Measurements from ENCODE around the gene TMEM169. TPM values are rescaled to one million over a fixed set of nuclear protein-coding genes. Genes with fewer than 3 reads are reported as not detected.
A peak's percentile ranks its signal among the peaks of the same experiment; 100 is the strongest.

TMEM169 gene, protein sequence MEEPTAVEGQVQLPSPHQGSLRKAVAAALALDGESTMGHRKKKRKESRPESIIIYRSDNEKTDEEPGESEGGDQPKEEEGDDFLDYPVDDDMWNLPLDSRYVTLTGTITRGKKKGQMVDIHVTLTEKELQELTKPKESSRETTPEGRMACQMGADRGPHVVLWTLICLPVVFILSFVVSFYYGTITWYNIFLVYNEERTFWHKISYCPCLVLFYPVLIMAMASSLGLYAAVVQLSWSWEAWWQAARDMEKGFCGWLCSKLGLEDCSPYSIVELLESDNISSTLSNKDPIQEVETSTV
- 1.5 TPM for polyA plus RNA-seq (2012; ENCODE audit: insufficient read depth, insufficient read length)

DNA sequence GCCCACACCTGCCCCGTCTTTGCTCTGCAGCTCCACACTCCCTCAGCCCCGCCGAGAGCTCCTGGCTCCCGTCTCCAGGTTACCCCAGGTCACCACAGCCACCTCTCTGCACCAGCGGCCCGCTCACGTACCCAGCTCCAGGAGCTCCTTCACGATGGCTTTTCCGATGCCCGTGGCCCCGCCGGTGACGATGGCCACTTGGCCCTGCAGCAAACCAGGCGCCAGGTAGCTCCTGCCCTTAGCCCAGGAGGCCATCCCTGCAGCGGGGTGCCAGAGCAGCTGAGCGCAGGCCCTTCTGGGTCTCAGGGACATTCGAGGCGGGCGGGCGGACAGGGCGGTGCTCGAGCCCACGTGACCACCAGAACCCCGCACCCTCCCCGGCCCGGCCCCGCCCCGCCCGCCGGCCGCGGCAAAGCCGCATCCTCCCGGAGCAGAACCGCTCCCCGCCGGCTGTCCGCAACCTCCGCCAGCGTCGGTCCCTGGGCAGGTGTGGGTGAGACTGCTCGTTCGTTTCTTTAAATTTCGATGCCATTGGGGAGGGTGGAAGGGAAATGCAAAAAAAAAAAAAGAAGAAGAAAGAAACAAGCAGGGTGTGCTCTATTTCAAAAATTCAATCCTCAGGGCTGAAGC is at the start of gene TMEM169, which contains the start of gene PECR:
Gene TMEM169 (plus strand): TSS at position 433 of the 630 bp plus-strand sequence. CDS start 14,045 bp downstream, outside the sequence.
Gene PECR (minus strand): TSS at position 323 of the 630 bp plus-strand sequence. CDS start 68 bp downstream, at position 255.
- peak; percentile 26 for DNase-seq (ENCODE audit: low read depth, low spot score)
- H3K4me3 ChIP-seq (ENCODE audit: low read length): peak within 1 kb of the TSS; percentile 63

DNA sequence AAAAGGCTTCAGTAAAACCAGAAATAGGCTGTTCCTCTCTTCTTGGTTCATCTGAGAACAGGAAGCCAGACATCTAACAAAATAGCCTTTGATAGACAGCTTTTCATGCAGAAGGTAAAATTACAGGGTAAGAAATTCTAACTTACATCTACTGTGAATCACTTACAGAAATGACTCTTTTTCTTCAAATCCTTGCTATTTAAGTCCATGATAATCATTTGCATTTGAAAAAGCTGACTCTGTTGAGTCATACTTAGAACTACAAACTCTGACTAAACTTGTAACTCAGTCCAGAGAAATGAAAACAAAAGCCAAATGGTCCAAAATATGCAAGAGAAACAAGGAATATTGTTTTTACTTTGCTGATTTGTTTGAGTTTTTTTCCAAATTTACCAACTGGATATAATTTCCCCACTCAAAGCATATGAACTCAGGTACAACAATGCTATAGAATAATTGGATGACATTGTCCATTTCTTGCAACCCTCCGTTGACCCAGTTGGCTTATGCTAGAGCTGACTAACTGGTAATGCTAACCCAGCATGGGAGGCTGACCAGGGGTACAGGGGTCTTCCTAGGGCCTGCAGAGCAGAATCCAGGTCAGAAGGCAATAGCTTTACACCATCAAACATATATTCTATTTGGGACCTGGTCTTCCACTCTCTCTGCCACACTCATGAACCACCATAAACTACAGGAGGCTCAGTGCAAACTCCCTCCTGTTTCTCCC is 49.6 kb upstream of the TMEM169 start:
- no peak overlapping the region for H3K4me3 ChIP-seq (ENCODE audit: low read length)
- DNase-seq (ENCODE audit: low read depth, low spot score): no peak

DNA sequence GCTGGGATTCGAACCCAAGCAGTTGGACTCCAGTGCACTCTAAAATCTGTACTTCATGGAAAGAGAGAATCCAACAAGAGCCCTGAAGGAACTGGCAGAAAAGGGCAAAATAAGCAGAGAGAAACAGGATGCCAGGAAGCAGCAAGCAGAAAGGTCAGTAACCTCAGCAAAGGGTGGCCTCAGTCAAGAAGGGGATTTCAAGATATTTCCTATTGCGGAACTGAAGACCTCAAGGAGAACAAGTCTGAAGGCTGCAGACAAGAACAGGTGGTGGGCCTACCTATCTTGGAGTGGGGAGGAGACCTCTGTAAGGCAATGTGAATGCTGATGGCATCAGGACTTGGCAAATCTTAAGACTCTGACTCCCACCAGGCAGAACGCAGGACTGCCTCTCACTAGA is 48.3 kb upstream of the TMEM169 start:
- H3K4me3 ChIP-seq (ENCODE audit: low read length): no peak overlapping the region
- DNase-seq (ENCODE audit: low read depth, low spot score): no peak

DNA sequence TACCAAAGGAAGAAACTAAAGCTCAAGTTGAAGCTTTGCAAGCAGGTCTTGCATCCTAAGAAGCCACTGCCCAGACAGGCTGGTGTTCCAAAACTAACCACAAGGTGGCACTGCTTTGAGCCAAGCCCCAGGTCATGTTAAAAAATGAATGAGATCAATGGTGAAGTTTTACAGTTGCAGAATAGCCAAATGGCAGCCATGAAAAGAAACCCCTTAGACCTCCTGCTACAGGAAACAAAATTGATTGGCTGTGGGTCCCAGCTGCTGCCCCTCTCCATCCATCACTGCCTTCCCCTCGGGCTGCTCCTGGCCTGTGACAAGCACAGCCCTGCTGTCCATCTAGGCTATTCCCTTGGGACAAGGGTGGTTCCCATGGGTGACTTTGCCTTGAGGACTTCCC is 47.7 kb upstream of the TMEM169 start:
- peak; percentile 79 for DNase-seq (ENCODE audit: low read depth, low spot score)
- H3K4me3 ChIP-seq (ENCODE audit: low read length): no peak overlapping the region

DNA sequence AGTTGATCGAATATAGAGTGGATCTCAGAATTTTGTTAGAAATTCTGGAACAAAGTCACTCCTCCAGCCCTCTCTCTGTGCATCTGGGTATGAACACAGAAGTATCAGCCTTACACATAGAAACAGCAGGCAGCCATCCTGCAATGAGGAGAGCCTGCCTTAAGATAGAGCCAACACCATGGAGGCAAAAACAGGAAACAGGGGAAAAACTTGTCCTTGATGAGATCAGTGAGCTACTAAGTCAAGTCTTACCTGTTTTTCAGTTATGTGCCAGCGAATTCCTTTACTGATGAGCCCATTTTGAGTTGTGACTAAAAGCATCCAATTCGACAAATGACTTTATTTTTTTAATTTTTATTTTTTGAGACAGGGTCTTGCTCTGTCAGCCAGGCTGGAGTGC is 41.8 kb upstream of the TMEM169 start:
- no peak overlapping the region for H3K4me3 ChIP-seq (ENCODE audit: low read length)

DNA sequence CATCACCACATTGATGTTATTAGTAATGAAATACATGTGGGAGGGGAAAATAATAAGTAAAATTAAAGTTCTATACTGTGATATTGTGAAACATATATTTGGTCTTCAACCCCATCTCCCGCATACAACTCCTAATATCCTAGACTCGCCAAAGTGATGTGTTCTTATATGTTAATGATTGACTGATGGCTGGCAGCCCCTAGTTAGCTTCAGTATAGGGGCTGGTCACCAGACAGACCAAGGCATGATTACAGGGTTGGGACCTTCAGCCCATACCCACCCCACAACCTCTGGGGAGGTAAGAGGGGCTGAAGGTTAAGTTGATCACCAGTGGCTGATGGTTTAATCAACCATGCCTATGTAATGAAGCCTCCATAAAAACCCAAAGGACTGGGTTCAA is 40.3 kb upstream of the TMEM169 start:
- H3K4me3 ChIP-seq (ENCODE audit: low read length): no peak overlapping the region
- no peak for DNase-seq (ENCODE audit: low read depth, low spot score)

More for the DNA sequence above, 41.8 kb upstream of the TMEM169 start:
- no peak for DNase-seq (ENCODE audit: low read depth, low spot score)

DNA sequence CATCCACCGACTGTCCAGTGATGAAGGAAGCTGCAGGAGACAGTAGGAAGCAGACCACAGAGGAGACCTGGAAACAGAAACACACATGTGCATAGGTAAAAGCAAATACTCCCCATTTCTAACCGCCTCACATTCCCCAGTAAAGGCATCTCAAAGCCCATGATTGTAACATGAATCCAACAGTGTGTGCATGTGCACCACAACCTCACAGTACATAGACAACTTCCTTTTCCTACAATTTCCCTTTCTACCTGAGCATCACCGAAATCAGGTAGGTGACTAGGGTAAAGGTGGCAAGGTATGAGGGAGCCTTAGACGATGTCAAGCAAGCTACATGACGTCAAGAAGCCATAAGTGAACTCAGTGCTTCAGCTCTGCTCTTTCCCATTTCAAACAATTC is 37.8 kb upstream of the TMEM169 start:
- DNase-seq (ENCODE audit: low read depth, low spot score): no peak
- H3K4me3 ChIP-seq (ENCODE audit: low read length): no peak overlapping the region

DNA sequence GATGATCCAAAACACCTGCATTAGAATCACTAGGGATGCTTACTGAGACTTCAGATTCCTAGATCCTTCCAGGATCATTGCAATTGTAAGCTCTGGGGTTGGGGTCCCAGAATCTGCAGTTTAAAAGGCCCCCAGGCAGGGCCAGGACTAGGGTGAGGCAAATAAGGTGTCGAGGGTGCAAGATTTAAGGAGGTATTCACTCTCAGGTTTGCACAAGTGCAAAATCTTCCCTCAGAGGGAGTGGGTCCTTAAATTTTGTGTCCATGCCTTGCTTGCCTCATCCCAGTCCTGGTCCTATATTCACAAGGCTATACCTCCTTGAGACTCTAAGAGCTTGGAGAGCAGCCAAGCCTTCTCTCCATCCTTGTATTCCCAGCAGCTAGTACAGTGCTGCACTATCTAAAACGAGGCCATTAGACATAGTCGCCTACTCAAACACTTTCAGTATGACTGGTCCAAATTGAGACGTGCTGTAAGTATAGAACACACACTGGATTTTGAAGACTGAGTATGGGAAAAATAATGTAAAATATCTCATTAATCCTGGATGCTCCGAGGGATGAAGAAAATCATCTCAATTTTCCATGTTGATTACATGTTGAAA is 36.7 kb upstream of the TMEM169 start:
- no peak for DNase-seq (ENCODE audit: low read depth, low spot score)
- H3K4me3 ChIP-seq (ENCODE audit: low read length): no peak overlapping the region

DNA sequence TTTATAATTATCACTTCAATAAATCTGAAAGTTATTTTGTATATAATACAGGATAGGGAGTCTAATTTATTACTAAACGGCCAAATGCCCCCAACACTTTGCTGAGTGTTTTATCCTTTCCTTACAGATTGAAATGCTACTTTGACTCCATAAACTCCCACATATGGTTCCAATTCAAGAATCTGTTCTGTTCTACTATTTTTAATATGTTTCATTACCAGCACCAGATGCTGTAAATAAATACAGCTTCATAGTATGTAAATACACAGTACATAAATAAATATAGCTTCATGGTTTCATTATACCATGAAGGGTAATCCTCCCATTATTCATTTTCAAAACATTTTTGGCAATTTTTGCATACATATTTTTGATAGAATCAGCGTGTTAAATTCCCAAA is 34.3 kb upstream of the TMEM169 start:
- no peak overlapping the region for H3K4me3 ChIP-seq (ENCODE audit: low read length)
- no peak for DNase-seq (ENCODE audit: low read depth, low spot score)

DNA sequence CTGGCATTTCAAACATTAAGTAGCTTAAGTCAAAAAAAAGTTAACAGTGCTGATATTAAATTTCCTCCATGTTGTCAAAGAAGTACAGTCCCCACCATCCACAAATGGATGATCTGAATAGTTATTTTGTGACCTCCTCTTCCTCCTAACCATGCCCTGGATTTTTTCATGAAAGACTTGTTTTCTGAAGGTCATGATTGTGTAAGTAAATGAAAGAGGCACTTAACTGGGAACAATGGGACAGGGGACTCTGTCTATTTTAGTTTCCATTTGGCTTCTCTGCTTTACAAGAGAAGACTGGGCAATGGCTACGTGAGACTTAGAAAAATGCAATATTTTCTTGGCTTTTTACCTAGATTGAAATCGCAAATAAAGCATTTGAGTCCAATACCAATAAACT is 32.3 kb upstream of the TMEM169 start:
- no peak for DNase-seq (ENCODE audit: low read depth, low spot score)
- H3K4me3 ChIP-seq (ENCODE audit: low read length): no peak overlapping the region

DNA sequence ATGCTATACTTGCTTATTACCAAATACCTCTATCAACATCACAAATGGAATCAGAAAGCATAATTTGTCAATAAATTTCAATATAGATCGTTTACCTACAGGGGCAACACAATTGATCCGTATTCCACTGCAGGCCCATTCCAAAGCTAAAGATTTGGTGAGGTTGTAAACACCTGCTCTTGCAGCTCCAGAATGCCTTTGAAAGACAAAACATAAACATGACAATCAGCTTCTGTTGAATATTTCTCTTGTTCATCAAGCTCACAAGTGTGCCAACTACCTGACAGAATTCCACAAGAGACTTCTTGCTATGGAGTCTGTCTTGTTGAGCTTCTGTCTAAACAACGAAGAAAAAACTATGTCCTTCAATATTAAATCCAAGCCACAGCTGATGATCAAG is 30.4 kb upstream of the TMEM169 start:
- H3K4me3 ChIP-seq (ENCODE audit: low read length): no peak overlapping the region
- DNase-seq (ENCODE audit: low read depth, low spot score): no peak

DNA sequence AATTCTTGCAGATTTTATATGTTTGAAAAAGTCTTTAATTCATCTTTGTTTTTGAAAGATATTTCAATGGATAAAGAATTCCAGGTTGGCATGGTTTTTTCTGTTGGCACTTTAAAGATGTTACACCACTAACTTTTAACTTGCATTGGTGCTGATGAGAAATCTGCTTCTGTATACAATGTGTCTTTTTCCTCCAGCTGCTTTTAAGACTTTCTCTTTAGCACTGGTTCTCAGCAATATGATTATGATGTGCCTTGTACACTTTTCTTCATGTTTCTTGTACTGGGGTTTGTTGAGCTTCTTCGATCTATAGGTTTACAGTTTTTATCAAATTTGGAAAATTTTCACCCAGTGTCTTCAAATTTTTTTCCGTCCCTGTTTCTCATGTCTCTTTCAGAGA is 29.3 kb upstream of the TMEM169 start:
- no peak overlapping the region for H3K4me3 ChIP-seq (ENCODE audit: low read length)
- DNase-seq (ENCODE audit: low read depth, low spot score): no peak

DNA sequence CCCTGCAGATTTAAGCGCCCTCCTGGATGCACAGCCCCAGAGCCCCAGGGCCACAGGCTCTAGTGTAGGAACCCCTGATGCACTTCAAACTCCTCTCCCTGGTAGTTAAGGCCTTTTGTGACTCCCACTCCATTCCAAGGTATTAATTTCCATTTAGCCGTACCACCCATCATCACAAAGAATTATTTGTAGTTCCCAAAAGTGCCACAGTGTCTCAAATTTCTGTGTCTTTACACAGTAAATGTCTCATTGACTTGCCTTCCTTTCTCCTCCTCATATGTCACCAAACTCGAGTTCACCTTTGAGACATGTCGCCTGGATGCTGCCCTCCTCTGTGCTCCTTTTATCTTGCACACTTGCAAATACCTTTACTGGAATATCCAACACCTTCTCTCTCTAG is 26.0 kb upstream of the TMEM169 start:
- H3K4me3 ChIP-seq (ENCODE audit: low read length): no peak overlapping the region
- DNase-seq (ENCODE audit: low read depth, low spot score): no peak

DNA sequence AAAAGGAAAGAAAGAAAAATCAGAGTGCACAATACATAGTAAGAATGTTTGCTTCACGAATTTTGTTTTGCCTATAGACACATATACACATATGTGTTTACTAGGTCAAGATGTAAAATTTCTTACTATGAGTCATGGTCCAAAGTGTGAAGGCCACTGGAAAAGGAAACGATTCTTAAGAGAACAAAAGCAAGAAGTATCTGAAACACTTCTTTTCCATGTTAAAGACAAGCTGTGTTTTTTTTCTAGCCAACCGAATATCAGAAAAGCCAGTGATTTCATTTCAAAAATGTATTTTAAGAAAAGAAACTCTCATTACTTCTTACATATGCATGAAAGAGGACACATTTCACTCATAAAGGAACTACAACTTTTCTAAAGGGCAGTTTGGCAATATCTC is 25.0 kb upstream of the TMEM169 start:
- no peak overlapping the region for H3K4me3 ChIP-seq (ENCODE audit: low read length)
- no peak for DNase-seq (ENCODE audit: low read depth, low spot score)

DNA sequence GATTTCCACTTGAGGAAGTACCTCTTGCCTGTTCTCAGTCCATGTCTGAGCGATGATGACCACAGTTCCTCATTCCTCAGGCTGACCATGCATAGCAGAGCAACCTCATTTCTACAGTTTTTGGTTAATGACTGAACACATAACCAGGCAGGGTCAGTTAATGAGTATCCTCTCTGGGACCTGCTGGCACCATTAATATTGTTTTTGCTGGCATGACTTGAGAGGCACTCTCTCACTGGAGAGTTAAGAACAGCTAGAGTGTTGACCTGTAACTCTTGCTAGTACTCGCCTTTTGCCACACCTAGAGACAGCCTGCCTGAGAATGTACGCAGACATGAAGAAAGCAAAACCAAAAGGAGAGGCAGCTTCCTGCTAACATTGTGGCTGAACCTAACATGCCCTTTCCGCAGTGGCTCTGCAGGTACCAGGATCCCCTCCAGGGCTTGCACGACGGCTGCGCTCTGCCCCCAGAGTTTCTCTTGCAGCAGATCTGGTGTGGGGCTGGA is 24.0 kb upstream of the TMEM169 start:
- no peak for DNase-seq (ENCODE audit: low read depth, low spot score)
- no peak overlapping the region for H3K4me3 ChIP-seq (ENCODE audit: low read length)

DNA sequence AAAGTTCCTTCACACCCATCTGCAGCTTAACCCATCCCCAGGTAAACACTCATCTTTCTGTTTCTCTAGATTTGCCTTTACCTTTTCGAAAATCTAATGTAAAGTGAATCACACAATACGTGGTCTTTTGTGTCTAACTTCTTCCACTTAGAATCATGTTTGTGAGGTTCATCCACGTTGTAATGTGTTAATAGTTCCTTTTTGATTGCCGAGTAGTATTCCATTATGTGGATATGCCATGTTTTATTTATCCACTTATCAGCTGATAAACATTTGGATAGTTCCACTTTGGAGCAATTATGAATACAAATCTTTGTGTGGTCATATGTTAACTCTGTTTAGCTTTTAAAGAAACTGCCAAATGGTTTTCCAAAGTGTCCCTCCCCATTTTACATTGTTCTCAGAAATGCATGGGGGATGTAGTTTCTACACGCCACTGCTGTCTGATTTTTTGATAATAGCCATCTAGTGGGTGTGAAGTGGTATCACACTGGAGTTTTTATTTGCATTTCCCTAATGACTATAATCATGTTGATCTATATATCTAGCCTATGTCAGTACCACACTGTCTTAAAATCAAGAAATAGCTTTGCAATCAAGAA is 22.4 kb upstream of the TMEM169 start:
- H3K4me3 ChIP-seq (ENCODE audit: low read length): no peak overlapping the region
- no peak for DNase-seq (ENCODE audit: low read depth, low spot score)

DNA sequence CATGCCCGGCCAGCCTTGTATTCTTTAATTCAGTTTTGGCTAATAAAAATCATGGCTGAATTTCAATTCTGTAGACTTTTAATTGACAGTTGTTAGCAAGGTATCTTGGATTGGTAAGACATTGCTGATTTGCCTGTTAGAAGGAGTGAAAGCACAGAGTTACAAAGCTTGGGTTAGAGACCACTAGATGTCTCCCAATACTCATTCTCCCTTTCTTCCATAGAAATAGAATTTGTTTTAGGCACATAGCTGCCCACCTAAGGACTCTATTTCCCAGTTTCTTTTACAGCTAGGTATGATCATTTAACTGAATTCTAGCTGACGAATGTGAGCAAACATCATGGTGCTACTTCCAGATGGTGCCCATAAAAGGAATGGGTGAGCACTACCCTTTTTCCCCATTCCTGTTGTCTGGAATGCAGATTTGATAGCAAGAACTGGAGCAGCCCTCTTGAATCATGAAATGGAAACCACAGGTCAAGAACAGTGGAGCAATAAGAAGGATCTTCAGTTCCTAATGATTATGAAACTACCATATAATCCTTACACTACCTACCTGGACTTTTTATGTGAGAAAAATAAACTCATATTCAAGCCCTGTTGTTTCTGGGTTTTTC is 17.6 kb upstream of the TMEM169 start:
- no peak for DNase-seq (ENCODE audit: low read depth, low spot score)
- H3K4me3 ChIP-seq (ENCODE audit: low read length): no peak overlapping the region

DNA sequence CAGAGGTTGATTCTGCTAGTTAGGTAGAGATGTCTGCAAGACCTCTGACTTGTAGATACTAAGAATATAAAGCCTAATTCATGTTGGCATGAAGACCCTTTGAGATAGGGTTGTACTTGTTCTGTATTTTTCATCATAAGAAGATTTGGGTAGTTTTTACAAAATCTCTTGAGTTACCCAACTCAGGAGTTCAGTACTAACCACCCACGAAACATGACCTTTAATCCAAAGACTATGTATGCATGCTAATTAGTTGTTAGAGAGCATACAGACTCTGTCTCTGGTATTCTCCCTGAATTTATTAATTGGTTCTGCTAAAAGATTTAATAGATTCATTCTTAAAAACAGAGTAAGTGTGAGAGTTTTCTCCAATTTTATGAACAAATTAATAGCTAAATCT is 17.1 kb upstream of the TMEM169 start:
- H3K4me3 ChIP-seq (ENCODE audit: low read length): no peak overlapping the region
- DNase-seq (ENCODE audit: low read depth, low spot score): no peak

DNA sequence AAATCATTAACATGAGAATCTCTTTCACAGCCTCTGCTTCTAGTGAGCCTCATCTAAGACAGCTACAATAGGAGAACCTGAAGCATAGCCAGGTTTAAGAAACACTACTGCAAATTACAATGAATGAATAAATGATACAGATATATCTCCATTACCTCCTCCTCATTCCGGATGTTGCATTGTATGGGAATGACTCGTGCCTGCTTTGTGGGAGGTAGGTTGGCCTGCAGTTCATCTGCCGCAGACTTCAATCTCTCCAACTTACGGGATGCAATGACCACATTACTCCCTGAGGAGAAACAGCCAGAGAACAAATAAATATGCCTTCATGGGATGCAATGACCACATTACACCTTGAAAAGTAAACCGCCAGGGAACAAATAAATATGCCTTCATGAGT is 15.5 kb upstream of the TMEM169 start:
- no peak for DNase-seq (ENCODE audit: low read depth, low spot score)
- no peak overlapping the region for H3K4me3 ChIP-seq (ENCODE audit: low read length)
